ENCODE data around the gene TRAF4.

GRCh38 chr17:28774206-28774605, 30.4 kb downstream of the TRAF4 start:
- TF ChIP-seq EZH2 (IDR thresholded peaks at IDR 0.05), result no peak
- TF ChIP-seq POLR2AphosphoS5 (IDR thresholded peaks at IDR 0.05; ENCODE audit: borderline replicate concordance, low read depth, low read length), result no peak
- no peak for TF ChIP-seq FOXP2 (optimal IDR thresholded peaks at IDR 0.05; ENCODE audit: control extremely low read depth, extremely low read length, insufficient read depth)
